ENCODE results near the gene ROPN1B.

ROPN1B gene

DNA sequence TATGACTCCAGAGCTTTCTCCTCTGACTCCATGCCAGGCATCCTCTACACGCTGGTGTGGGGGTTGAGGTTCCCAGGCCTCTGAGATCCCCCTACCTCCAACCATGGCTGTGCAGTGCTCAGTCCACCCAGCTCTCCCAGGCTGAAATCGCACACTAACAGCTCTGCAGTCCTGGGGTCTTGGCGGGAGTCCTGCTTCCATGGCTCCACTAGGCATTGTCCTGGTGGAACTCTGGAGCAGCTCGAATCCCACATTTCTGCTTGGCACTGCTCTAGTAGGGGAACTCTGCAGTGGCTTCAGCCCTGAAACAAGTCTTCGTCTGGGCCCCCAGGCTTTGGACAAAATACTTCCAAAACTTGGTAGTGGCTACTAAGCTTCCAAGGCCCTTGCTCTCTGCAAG lies 50.7 kb downstream of the ROPN1B start:
- in situ Hi-C loops (cut with HindIII; ENCODE audit: low sequenced_read_pairs), result no loop called here
- no peak for DNase-seq (ENCODE audit: low read depth, low spot score)
- no peak overlapping the region for H3K4me3 ChIP-seq (ENCODE audit: low read depth, low read length)
- no peak for TF ChIP-seq CTCF (IDR thresholded peaks at IDR 0.05; ENCODE audit: low read depth, low read length)

- in situ Hi-C loops (cut with HindIII; ENCODE audit: low sequenced_read_pairs), result no loop called here
- no peak for TF ChIP-seq CTCF (IDR thresholded peaks at IDR 0.05; ENCODE audit: low read depth, low read length)
- no peak overlapping the region for H3K4me3 ChIP-seq (ENCODE audit: low read depth, low read length)
- no peak for DNase-seq (ENCODE audit: low read depth, low spot score)
Measured at GRCh38 chr3:126021224-126021623, 52.2 kb downstream of the ROPN1B start.

- no peak for DNase-seq (ENCODE audit: low read depth, low spot score)
- no peak for TF ChIP-seq CTCF (IDR thresholded peaks at IDR 0.05; ENCODE audit: low read depth, low read length)
- in situ Hi-C loops (cut with HindIII; ENCODE audit: low sequenced_read_pairs), result no loop called here
- no peak overlapping the region for H3K4me3 ChIP-seq (ENCODE audit: low read depth, low read length)
Measured at GRCh38 chr3:126021702-126022101, 52.7 kb downstream of the ROPN1B start.

GRCh38 chr3:126022741-126023359 lies 53.9 kb downstream of the ROPN1B start:
- no peak for TF ChIP-seq CTCF (IDR thresholded peaks at IDR 0.05; ENCODE audit: low read depth, low read length)
- in situ Hi-C loops (cut with HindIII; ENCODE audit: low sequenced_read_pairs), result no loop called here
- DNase-seq (ENCODE audit: low read depth, low spot score), result no peak
- H3K4me3 ChIP-seq (ENCODE audit: low read depth, low read length), result no peak overlapping the region

- H3K4me3 ChIP-seq (ENCODE audit: low read depth, low read length), result no peak overlapping the region
- in situ Hi-C loops (cut with HindIII; ENCODE audit: low sequenced_read_pairs), result no loop called here
- no peak for TF ChIP-seq CTCF (IDR thresholded peaks at IDR 0.05; ENCODE audit: low read depth, low read length)
Measured at GRCh38 chr3:126023390-126023789, 54.4 kb downstream of the ROPN1B start.

DNA sequence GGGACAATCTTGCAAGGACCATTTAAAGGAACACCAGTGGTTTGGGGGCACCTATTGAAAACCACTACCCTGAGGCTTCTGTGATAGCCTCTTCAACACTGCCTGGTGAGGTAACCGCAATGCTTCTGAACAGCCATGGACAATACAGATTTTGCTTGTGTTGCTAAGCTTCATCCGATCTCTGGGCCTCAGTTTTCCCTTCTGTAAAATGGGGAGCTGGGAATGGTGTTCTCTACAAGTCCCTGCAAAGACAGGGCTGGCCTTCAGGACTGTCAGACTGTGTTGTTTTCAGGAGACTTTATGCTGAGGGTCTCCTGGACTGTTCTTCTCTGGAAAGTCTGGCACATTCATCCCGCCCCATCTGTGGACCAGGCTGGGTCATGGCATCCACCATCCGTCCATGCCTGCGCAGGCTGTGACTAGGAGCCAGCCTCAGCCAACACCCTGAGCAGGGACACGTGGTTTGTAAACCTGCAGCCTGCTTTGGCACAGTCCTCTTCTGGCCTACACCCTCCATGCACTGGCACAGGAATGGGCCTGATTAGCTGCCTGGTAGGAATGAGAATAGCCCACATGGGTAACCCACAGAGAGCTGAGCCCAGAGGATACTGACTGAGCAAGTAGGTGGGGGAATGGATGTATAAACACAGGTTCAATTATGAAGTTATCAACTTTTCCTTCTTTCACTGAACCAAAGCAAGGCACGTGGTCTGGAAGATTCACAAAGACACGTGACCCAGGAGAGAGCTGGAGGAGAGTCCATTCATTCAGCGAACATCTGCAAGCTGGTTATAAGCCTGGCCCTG lies 55.3 kb downstream of the ROPN1B start:
- TF ChIP-seq CTCF (IDR thresholded peaks at IDR 0.05; ENCODE audit: low read depth, low read length), result no peak
- no peak overlapping the region for H3K4me3 ChIP-seq (ENCODE audit: low read depth, low read length)
- DNase-seq (ENCODE audit: low read depth, low spot score), result no peak
- in situ Hi-C loops (cut with HindIII; ENCODE audit: low sequenced_read_pairs), result no loop called here

More at GRCh38 chr3:126023390-126023789, 54.4 kb downstream of the ROPN1B start:
- DNase-seq (ENCODE audit: low read depth, low spot score), result no peak
